NCI-H146 treated with DMSO at 0.1 percent for 48 hours (cell line): ENCODE data around the gene ZNF212.
"Not testable (repeated sequence)": the region's sequence is repeated elsewhere in the genome, so short reads cannot be mapped to it uniquely, and the experiment has no call there.

Source experiments
- DNase-seq: peaks from one replicate; lab custom pipeline; 2025; ENCODE audit not compliant: unreplicated experiment; lab: John Stamatoyannopoulos, UW

The ZNF212 gene

DNA sequence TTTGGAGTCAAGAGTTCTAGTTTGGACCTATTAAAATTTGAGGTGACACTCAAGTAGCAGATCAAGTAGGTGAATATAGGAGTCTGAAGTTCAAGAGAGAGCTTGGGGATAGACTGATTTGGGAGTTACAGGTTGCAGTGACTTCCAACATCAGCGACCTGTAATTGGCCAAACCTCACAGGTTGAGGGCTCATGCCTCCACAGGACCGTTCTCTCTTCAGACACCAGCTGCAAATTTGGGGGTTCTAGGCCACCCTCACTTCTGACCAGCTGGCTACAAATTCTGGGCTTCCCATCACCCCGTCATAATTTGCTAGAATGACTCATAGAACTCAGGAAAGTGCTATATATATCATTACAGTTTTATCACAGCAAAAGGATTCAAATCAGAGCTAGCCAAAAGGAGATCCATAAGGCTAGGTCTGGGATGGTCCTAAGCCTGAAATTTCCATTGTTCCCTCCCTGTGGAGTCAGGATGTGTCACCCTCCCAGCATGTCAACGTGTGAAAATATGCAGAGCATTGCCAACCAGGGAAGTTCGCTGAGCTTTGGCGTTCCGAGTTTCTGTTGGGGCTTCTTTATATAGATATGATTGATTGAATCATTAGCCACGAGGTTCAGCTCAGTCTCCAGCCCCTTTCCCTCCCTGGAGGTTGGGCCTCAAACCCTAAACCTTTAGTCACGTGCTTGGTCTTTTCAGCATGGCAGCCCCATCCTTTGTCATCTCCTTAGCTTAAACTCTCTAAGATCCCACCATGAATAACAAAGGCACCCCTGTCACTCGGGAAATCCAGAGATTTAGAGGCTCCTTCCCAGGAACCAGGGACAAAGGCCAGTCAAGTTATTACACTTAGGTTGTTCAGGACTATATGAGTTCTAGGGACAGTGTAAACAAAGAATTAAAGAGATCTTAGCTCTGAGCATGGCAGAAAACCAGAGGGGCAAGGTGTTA is 20.7 kb upstream of the ZNF212 start:
- DNase-seq = no peak

DNA sequence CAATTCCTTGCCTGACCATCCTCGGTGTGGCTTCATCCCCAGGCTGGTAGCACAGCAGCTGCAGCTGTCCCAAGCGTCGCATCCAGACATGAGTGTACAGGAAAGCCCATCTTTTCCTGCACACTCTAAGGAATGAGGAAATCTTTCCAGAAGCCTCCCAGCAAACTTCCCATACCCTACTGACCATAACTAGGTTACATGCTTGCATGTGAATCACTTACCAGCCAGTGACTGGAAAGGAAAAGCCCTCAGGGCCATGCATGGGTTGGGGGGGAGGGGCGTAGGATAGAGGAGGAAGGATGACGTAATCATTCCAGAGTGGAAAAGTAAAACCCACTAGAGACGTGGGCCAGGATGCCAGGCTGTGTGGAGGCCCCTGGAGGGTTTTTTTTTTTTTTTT is 18.9 kb upstream of the ZNF212 start:
- no peak for DNase-seq

DNA sequence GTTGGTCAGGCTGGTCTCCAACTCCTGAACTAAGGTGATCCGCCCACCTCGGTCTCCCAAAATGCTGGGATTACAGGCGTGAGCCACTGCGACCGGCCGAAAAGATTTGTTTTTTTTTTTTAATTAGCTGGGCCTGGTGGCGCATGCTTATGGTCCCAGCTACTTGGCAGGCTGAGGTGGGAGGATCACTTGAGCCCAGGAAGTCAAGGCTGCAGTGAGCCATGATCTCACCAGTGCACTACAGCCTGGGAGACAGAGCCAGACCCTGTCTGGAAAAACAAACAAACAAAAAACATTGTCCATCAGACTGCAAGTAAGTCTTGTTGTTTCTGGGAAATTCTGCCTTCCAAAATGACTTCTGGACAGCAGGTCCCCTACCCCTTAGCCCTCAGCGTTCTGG is 16.3 kb upstream of the ZNF212 start:
- no peak for DNase-seq

DNA sequence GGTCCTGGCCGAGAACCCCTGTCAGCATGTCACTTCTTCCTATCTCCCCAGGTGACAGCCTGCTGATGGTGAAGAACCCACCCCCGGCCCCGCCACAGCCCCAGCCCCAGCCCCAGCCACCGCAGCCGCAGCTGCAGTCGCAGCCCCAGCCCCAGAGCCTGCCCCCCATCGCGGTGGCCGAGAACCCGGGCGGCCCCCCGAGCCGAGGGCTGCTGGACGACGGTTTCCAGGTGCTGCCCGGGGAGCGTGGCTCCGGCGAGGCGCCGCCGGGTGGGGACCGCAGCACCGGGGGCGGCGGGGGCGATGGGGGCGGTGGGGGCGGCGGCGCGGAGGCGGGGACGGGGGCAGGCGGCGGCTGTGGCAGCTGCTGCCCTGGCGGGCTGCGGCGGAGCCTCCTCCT is 15.7 kb upstream of the ZNF212 start:
- DNase-seq = no peak

DNA sequence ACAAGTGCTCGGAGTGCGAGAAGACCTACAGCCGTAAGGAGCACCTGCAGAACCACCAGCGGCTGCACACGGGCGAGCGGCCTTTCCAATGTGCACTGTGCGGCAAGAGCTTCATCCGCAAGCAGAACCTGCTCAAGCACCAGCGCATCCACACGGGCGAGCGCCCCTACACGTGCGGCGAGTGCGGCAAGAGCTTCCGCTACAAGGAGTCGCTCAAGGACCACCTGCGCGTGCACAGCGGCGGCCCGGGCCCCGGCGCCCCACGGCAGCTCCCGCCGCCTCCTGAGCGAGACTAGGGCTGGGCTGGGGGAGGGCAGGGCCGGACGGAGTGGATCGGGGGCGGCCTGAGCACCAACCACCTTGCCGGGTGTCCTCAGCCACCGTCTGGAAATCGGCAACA is 15.1 kb upstream of the ZNF212 start:
- DNase-seq = no peak

DNA sequence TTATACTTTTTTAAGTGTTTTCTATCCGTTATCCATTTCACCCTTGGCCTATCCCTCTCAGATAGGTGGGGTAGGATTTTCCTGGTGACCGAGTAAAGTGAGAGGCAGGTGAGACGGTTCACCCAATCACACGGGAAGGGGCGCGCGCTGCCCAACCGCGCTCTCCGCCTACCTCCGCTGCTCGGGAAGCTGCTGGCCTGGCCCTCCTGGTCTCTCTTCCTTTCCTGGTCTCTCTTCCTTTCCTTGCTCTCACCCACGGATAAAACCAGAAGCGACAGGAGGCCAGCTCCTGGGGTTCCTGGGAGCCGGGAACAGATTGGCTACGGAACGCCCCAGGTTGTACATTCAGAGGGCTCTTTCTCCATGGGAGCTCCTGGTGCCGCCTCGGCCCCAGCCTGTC is 14.3 kb upstream of the ZNF212 start:
- DNase-seq = no peak

DNA sequence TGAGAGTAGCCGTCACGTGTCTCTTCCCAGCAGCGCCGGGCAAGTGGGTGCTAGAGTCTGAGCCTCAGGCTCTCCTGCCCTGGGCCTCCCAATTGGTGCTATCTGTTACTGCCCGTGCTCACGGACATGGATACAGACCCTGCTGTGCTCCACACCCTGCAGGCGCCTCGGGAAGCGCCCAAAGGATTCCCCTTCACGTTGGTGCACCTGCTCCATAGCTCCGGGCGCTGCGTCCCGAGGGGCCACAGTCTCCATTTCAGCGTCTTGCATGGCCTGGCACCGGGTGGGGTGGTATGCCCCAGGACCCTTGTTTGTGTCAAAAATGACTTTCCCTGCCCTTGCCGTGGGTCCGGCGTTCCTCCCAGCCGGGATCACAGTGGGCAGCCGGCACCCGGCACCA is 13.8 kb upstream of the ZNF212 start:
- DNase-seq = no peak

DNA sequence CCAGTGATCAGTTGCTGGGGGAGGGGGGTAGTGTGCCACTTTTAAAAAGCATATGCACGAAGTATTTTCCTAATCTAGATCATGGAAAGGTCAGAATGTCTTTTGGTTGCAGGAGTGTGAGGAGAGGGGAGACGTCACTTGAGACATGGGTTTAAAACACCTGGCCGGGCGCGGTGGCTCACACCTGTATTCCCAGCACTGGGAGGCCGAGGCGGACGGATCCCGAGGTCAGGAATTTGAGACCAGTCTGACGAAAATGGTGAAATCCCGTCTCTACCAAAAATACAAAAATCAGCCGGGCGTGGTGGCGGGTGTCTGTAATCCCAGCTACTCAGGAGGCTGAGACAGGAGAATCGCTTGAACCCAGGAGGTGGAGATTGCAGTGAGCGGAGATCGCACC is 13.1 kb upstream of the ZNF212 start:
- not testable (repeated sequence) for DNase-seq

DNA sequence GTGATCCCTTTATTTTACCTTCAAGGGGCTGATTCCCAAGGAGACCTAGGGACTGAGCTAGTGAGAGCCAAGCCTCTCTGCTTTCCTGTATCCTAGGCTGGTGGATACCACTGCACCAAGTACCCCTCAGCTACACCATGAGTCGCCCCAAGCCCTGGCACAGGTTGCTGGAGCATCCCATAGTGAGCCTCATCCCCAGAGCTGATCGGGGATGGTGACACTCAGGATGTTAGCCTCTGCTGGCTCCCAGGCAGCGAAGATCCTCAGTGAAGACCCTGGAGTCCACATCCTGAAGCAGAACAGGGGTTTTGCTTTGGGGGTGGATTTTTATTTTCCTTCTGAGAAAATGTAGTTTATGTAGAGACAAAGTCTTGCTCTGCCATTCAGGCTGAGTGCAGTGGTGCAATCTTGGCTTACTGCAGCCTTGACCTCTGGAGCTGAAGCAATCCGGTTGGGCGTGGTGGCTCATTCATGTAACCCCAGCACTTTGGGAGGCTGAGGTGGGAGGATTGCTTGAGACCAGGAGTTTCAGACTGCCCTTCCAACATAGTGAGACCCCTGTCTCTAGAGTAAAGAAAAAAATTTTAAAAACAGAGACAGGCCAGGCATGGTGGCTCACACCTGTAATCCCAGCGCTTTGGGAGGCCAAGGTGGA is 12.5 kb upstream of the ZNF212 start:
- DNase-seq = no peak

DNA sequence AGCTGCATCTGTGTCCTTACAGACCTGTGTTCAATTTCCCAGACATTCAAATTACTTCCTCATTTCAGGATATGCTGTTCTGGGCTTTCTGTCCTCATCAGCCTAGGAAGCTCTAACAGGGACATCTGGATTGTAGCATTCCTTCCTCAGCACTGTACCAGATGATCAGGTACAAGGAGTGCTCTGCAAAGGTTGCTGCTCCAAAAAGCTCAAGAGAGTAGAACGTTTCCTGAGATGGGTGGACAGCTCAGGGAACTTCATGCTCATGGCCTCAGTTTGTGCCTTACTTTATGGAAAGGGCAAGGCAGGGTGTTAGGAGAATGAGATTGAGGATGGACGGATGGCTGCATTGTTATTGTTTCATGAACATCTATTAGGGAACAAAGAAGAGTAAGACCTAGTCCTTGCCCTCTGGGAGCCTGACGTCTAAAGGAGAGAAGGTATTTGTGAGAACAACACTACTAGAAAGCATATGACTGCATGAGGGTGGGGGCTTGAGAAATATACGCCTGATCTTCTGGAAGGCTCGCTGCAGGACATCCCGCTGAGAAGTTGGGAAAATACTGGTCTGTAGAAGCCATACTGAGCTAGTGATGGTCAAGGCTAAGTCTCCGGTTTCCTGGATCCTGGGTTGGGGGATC is 10.5 kb upstream of the ZNF212 start:
- DNase-seq = no peak

DNA sequence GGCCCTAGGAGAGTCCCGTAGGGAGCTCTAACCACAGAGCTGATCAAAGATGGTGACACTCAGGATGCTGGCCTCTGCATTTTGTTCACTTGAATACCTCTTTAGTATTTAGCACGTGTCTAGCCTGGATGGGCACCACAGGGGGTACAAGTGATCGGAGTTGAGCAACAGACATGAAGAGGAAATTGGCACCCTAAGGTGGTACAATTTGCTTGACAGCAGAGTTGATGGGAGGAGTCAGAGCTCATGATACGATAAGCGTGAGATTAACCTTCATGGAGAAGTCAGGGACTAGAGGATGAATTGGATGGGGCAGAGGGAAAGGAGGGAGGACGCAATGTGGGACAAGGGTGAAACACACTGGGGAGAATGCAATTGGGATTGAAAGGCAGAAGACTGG is 9.9 kb upstream of the ZNF212 start:
- DNase-seq = no peak

DNA sequence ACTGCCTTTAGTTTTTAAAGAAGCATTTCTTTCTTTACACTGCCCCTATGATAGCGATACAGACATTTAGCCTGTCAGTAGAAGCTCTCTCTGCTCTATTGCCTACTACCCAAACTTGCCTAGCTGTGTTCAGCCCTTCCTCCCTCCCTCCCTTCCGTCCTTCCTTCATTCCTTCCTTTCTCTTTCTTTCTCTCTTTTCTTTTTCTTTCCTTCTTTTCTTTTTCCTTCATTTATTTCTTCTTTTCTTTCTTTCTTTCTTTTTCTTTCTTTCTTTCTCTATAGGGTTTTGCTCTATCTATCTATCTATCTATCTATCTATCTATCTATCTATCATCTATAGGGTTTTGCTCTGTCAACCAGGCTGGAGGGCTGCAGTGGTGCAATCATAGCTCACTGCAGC is 7.1 kb upstream of the ZNF212 start:
- no peak for DNase-seq

DNA sequence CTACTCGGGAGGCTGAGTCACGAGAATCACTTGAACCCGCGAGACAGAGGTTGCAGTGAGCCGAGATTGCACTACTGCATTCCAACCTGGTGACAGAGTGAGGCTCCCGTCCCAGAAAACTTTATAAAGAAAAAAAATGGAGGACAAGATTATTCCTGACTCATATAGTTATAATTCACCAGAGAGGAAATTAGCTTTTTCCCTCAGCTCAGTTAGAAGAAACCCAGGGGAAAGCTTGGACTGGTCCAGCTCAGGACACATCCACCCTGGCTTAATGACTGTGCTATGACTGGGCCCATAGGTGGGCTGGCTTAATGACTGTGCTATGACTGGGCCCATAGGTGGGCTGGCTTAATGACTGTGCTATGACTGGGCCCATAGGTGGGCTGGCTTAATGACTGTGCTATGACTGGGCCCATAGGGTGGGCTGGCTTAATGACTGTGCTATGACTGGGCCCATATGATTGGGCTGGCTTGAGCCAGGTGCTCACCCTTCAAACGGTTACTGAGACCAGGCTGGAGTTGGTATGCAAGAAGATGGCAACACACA is 5.7 kb upstream of the ZNF212 start:
- not testable (repeated sequence) for DNase-seq

DNA sequence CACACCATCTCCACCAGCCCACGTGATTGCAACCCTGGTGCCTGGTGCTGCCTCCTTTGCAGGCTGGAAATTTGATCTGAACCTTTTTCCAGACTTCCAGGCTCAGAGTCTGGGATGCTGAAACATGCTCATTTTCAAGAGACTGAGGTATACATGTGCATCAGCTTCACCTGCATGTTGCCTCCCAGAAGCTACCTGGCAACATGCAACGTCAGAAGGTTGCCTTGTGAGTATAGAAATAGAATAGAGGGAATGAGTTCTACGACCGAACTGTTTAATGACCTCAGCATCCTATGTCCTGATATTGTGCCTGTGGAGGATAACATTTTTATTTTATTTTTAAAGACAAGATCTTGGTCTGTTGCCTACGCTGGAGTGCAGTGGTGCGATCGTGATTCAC is 1.9 kb upstream of the ZNF212 start:
- no peak for DNase-seq

DNA sequence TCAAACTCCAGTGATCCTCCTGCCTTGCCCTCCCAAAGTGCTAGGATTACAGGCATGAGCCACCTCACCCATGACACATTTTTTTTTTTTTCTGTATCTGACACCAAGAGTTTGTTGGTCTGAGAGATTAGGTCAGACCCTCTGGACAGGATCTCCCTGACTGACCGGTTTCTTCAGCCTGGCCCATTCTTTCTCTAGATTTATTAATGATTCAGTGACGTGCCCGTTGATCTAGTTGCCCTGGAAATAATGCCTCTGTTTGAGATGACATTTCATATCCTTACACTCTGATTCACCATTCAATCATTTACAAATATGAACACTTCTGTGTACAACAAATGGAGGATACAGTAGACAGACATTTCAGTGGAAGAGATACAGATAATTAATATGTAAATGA is 1.4 kb upstream of the ZNF212 start:
- DNase-seq = no peak

DNA sequence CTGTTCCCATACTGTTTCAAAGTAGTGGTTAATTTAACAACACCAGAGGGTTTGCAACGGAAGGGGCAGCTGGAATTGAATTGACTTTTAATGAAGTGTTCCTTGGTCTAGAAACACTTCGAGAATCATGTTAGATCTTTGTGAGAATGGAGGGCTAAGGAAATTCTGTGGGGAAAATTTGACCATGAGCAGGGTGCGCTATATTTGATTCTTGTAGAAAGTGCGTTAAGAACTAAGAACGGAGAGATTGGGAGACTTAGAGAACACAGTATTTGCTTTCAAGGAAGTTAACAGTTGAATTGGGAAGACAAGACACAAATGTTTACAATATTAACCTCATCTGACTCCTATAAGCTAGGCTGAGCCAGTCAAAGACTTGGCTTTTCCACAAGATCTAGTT is 1.2 kb downstream of the ZNF212 start:
- DNase-seq = no peak

DNA sequence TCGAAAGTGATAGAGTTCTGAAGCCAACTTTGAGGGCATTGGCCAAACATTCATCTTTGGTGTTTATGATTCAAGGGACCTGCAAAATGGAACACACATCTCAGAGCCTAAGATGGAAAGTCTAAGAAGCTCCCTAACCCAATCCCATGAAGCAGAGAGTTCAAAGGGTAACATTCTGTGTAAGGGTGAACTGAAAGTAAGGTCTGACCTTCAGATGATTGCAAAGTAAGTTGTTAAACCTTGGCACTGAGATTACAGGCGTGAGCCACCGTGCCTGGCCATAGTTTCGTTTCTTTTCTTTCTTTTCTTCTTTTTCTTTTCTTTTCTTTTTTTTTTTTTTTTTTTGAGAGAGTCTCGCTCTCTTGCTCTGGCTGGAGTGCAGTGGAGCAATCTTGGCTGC is 2.2 kb downstream of the ZNF212 start:
- no peak for DNase-seq

DNA sequence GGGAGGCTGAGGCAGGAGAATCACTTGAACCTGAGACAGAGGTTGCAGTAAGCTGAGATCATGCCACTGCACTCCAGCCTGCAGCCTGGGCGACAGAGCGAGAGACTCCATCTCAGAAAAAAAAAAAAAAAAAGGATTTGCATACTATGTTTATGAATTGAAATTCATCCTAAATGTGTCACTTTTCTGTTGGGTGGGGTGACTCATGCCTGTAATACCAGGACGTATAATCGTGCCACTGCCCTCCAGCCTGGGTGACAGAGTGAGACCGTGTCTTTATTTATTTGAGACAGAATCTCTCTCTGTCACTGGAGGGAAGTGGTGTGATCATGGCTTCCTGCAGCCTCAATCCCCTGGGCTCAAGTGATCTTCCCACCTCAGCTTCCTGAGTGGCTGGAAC is 5.8 kb downstream of the ZNF212 start:
- no peak for DNase-seq

DNA sequence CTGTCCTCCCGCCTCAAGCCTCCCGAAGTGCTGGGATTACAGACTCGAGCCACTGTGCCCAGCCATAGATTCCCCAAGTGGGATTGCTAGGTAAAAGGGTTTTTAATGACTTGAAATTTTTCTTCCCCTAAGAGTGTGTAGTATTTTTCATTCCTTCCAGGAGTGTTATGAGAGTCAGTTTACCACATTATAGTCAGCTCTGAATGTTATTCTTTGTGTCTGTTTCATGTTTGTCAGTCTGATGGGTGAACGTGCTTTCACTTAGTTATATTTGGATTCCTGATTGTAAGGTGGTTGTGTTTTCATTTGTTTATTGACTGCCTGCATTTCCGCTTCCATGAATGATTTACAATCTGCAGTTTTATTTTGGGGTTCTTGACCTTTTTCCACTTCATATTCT is 6.3 kb downstream of the ZNF212 start:
- DNase-seq = no peak

DNA sequence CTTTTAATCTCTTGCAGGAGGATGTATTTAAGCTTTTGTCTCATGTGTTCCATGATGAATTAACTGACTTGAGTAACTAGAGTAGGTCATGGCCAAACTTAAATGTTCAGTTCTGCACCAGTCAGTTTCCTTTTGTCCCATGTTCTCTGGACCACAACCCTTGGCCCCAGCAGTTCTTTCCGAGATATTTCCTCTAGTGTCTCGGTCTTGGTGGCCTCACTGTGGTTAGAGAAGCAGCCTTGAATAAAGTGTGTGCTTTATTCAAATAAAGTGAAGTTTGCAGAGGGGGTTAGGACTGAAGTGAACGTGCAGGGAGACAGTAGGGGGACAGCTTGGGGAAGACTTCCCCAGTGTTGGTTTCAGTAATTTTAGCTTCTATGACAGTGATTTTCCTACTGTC is 9.3 kb downstream of the ZNF212 start:
- no peak for DNase-seq

DNA sequence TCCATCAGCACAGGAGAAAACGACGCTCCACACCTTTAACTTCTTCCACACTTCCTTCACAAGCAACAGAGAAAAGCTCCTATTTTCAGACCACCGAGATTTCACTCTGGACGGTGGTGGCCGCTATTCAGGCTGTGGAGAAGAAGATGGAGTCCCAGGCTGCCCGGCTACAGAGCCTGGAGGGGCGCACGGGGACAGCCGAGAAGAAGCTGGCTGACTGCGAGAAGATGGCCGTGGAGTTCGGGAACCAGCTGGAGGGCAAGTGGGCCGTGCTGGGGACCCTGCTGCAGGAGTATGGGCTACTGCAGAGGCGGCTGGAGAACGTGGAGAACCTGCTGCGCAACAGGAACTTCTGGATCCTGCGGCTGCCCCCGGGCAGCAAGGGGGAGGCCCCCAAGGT is 10.7 kb downstream of the ZNF212 start:
- not testable (repeated sequence) for DNase-seq

DNA sequence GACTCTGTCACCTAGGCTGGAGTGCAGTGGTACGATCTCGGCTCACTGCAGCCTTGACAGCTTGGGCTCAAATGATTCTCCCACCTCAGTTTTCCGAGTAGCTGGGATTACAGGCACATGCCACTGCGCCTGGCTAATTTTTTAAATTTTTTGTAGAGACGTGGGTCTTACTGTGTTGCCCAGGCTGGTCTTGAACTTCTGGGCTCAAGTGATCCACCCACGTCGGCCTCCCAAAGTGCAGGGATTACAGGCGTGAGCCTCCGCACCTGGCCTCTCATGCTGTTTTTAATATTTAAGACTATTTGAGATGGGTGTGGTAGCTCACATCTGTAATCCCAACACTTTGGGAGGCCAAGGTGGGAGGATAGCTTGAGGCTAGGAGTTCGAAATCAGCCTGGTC is 12.1 kb downstream of the ZNF212 start:
- DNase-seq = not testable (repeated sequence)
